ENCODE results near the gene TSPAN5.

DNA sequence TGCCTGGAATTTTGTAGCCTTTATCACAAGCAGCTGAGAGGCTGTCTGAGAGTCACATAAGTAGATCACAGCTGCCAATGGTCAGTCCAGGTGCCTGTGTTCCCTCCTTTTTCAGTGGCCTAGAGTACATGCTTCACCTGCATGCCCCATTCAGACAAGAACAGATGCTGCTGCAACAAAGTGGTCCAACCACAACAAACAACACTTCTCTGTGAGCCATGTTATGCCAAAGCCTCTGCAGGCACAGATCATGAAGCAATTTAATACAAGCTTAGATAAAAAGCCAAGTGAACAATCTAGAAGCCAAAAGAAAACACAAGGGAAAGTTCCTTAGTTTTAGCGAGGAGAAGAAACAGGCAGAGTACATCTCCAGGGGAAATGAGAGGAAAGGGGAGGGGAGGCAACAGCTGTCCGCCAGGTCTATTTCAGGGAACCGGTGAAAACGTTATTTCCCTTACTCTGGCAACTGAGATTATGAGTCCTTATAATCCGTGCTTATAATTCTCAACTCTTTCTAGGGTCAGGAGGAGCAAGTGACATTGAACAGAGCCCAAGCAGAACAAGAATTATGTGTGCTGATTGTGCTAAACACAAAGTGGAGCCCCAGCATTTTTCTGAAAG lies 92.6 kb downstream of the TSPAN5 start:
- TF ChIP-seq, protein P1, sequence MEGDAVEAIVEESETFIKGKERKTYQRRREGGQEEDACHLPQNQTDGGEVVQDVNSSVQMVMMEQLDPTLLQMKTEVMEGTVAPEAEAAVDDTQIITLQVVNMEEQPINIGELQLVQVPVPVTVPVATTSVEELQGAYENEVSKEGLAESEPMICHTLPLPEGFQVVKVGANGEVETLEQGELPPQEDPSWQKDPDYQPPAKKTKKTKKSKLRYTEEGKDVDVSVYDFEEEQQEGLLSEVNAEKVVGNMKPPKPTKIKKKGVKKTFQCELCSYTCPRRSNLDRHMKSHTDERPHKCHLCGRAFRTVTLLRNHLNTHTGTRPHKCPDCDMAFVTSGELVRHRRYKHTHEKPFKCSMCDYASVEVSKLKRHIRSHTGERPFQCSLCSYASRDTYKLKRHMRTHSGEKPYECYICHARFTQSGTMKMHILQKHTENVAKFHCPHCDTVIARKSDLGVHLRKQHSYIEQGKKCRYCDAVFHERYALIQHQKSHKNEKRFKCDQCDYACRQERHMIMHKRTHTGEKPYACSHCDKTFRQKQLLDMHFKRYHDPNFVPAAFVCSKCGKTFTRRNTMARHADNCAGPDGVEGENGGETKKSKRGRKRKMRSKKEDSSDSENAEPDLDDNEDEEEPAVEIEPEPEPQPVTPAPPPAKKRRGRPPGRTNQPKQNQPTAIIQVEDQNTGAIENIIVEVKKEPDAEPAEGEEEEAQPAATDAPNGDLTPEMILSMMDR (IDR thresholded peaks at IDR 0.05), result no peak
- TF ChIP-seq POLR2A (IDR thresholded peaks at IDR 0.05), result no peak
